CD1c-positive myeloid dendritic cell (primary cell): ENCODE measurements around the gene GGT1.
"Not testable (repeated sequence)": the region's sequence is repeated elsewhere in the genome, so short reads cannot be mapped to it uniquely, and the experiment has no call there.

Experiments used
- DNase-seq: peaks from one replicate; pipeline ENCODE4 v3.0.0-alpha.2; 2016; ENCODE audit errors: extremely low spot score

GGT1 gene

DNA sequence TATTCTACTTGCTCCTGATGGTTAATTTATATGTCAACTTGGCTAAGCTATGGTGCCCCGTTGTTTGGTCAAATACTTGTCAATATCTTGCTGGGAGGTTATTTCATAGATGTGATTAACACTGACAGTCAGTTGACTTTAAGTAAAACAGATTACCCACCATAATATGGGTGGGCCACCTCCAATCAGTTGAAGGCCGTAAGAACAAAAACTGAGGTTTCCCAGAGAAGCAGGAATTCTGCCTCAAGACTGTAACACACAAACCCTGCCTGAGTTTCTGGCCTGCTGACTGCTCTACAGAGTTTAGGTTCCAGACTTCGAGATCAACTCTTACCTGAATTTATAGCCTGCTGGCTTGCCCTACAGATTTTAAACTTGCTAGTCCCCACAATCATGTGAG lies 33.5 kb downstream of the GGT1 start:
- DNase-seq = not testable (repeated sequence)

DNA sequence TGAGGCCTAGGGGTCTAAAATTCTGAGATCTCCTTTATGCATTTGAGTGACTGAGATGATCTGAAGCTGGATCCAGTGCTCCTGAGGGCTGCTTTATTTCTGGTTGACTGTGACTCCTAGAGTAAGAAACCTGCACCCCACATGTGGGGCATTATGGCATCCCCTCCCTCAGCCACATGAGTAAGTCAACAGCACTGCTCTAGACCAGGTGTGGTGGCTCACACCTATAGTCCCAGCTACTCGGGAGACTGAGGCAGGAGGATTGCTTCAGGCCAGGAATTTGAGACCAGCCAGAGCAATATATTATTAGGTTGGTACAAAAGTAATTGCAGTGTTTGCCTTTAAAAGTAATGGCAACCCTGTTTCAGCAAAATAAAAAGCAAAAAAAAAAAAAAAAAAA lies 39.3 kb downstream of the GGT1 start:
- not testable (repeated sequence) for DNase-seq

DNA sequence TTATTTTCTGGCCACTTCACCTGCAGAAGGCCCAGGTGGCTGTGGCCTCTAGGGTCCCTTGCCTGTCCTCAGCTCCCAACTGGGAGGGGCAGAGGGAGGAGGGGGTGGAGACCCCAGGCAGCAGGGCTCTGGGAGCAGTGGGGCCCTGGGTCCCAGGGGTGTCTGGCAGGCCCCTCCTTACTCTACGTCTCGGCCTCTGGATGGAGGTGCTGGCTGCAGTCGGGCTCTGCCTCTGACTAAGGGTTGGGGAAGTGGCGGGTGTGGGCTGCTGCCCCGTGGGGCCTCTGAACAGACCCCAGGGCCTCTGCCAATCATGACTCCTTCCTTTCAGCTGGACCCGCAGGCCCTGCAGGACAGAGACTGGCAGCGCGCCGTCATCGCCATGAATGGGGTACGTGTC lies 41.4 kb downstream of the GGT1 start:
- not testable (repeated sequence) for DNase-seq

DNA sequence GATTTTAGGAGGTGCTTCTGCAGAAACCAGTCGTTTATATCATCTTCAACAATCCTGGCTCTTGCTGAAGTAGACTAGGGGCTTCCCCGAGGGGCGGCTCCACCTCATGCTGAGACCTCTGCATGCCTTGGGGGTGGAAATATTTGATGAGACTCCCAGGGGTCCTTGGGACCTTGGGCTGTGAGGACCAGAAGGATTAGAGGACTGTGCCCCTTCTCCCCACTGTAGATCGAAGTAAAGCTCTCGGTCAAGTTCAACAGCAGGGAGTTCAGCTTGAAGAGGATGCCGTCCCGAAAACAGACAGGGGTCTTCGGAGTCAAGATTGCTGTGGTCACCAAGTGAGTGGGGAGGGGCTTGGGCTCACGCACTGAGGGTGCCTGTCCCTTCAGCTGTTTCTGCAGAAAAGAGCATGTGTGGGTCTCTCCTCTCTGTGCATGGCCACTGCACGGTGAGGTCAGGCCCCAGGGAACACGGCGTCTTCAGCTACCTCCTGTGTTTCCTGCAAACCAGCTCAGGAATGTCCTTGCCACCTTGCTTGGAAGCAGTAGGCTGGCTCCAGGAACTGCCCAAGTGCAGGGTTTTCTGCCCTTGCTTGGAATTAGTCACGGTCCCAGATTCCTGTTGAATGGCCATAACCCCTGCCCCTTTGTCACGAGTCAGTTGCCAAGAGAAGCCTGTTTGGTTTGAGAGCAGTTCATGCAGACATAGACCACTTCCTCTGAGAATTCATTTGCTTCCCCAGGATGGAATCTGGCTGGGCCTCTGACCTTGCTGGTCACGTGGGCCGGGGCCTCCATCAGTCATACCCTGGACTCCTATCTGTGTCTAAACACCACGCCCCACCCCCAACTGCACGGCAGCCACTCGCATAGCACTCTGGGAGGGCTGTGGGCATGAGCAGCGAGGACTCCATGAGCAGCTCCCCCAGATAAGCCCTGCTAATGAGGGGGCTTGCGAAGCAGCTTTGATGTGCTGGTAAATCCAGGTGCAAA lies 42.7 kb downstream of the GGT1 start:
- not testable (repeated sequence) for DNase-seq

DNA sequence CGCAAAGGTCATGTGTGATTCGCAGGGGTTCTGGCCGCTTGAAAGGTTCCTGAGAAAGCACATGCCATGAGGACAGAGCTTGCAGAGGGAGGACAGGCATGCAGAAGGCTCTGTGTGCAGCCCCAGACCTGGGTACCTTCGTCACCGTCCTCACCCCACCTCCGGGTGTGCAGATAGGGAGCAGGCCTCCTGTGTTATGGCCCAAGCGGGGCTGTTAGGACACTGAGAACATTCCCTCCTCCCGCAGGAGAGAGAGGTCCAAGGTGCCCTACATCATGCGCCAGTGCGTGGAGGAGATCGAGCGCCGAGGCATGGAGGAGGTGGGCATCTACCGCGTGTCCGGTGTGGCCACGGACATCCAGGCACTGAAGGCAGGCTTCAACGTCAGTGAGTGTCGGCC lies 43.8 kb downstream of the GGT1 start:
- DNase-seq = not testable (repeated sequence)

DNA sequence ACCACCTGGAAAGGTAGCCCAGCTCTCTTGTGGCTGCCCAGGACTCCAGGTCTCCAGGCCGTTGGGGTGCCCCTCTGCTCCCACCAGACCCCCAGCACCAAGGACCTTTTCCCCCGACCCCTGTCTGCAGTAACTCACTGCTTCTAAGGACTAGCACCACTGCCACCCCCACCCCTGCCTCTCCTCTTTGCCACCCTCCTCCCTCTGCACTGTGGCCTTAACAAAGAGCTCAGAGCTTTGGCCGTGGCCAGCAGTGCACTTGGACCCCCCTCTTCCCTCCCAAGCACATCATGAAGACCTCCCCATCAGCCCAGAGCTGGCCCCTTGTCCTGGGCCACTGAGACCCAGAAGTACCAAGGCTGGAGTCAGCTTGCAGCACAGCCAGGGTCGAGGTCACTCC lies 46.4 kb downstream of the GGT1 start:
- not testable (repeated sequence) for DNase-seq

DNA sequence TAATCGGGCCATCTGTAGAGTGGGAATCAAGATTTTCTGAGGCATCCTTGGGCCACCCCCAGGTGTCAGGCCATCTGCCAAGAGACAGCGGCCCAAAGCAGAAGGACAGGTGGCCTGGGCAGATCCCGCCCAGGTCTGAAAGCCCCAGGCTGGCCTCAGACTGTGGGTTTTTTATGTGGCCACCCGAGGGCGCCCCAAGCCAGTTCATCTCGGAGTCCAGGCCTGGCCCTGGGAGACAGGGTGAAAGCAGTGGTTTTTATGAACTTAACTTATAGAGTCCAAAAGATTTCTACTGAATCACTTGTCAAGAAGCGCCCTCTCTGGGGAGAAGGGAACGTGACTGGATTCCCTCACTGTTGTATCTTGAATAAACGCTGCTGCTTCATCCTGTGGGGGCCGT lies 47.9 kb downstream of the GGT1 start:
- not testable (repeated sequence) for DNase-seq

DNA sequence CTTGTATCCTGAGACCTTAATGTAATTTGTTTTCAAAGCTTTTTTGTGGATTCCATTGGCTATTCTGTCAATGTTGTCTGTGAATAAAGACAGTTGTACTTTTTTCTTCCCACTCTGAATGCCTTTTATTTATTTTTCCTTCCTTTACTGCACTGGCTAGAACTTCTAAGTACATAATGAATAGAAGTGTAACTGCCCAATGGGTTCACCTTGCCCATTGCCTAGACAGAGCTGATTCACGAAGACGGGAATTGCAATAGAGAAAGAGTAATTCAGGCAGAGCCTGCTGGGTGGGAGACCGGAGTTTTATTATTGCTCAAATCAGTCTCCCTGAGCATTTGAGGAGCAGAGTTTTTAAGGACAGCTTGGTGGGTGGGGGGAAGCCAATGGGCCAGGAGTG lies 62.4 kb downstream of the GGT1 start:
- DNase-seq = not testable (repeated sequence)

DNA sequence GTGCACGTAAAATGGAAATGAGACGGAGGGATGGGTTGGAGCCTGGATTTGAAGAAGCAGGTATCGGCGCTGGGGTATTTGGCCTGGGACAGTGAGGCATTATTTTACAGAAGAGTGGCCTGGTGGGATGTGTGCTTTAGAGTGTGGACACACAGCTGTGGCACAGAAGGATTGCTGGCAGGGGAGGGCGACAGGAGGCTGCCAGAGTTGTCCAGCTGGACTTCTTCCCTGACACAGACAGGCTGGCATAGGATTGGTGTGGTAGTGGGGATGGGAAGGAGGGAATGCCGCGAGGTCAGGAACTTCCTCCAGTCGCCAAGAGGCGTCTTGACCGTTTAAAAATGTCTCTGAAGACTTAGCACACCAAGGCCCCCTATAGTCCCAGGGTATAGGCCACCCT lies 64.9 kb downstream of the GGT1 start:
- DNase-seq = not testable (repeated sequence)

DNA sequence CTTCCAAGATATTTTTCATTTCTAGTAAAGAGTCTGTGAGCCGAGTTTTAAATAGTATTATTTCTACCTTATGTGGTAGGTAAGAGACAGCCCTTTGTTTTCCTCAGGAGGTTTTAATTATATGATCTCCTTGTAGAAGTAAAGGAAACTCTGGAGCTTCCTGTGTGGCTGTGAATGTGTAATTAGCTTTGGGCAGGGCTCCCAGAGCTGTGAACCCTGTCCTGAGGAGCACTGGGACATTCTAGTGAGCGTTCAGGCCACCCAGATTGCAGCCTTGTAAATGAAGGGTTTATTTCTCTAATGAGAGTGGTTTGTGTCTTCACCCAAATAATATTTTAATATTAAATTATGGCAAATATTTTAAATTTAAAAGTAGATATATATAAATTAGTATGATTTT lies 69.5 kb downstream of the GGT1 start:
- not testable (repeated sequence) for DNase-seq
